Measurements from ENCODE around the gene NEGR1. TPM values are rescaled to one million over a fixed set of nuclear protein-coding genes. Genes with fewer than 3 reads are reported as not detected.

Gene NEGR1
- total and polyA plus RNA-seq, 7 experiments from 2014 or later, result 0.08 to 1.2 TPM; not detected in 5

- intact Hi-C loops (cut with micrococcal nuclease), result no loop called here
- H3K27me3 ChIP-seq (ENCODE audit: control insufficient read depth in 2 of 2, insufficient read depth in 2 of 2, low read length in 2 of 2), result no peaks in the 10 kb centered on the region
- no peak overlapping the region for H3K27ac Mint-ChIP-seq
- no peak overlapping the region for H3K4me3 Mint-ChIP-seq
- H3K4me1 ChIP-seq (ENCODE audit: control insufficient read depth in 2 of 2, insufficient read depth in 2 of 2, low read length in 2 of 2), result no peaks in the 10 kb centered on the region
- no peak overlapping the region for H3K4me3 ChIP-seq (ENCODE audit: low read length)
- H3K9me3 ChIP-seq (ENCODE audit: control insufficient read depth in 2 of 3, low read length in 3 of 3), result no peaks in the 10 kb centered on the region
- no peak overlapping the region for H3K27ac ChIP-seq (ENCODE audit: low read depth, low read length)
- peaks cover 0 to 5% (median 0%) of the 10 kb centered on the region in 11 donors for H3K9me3 Mint-ChIP-seq
- CTCF ChIA-PET, result no interaction called here
- DNase-seq (no peak), ATAC-seq (no peak)
- H3K36me3 Mint-ChIP-seq, result no peaks in the 10 kb centered on the region
- no peaks in the 10 kb centered on the region for H3K27me3 Mint-ChIP-seq
- no peaks in the 10 kb centered on the region for H3K4me1 Mint-ChIP-seq
- no peaks in the 10 kb centered on the region for H3K36me3 ChIP-seq (ENCODE audit: control insufficient read depth in 2 of 3, insufficient read depth in 3 of 3, low read length in 3 of 3)
- POLR2A ChIA-PET, result no interaction called here
These were observed 490.1 kb downstream of the NEGR1 start for GRCh38 chr1:71792264-71792663.

GRCh38 chr1:71788113-71788512, 494.2 kb downstream of the NEGR1 start:
- Mint-ChIP-seq H3K9me3 (peaks cover 0 to 4% (median 0%) of the 10 kb centered on the region in 11 donors), H3K4me3 (no peak overlapping the region), H3K4me1 (no peaks in the 10 kb centered on the region), H3K27me3 (no peaks in the 10 kb centered on the region), H3K27ac (no peak overlapping the region), H3K36me3 (no peaks in the 10 kb centered on the region)
- ChIA-PET CTCF (no interaction called here), POLR2A (no interaction called here)
- H3K4me3 ChIP-seq (ENCODE audit: low read length), result no peak overlapping the region
- no peaks in the 10 kb centered on the region for H3K4me1 ChIP-seq (ENCODE audit: control insufficient read depth in 2 of 2, insufficient read depth in 2 of 2, low read length in 2 of 2)
- no peaks in the 10 kb centered on the region for H3K27me3 ChIP-seq (ENCODE audit: control insufficient read depth in 2 of 2, insufficient read depth in 2 of 2, low read length in 2 of 2)
- H3K27ac ChIP-seq (ENCODE audit: low read depth, low read length), result no peak overlapping the region
- ATAC-seq (no peak), DNase-seq (no peak)
- no peaks in the 10 kb centered on the region for H3K36me3 ChIP-seq (ENCODE audit: control insufficient read depth in 2 of 3, insufficient read depth in 3 of 3, low read length in 3 of 3)
- intact Hi-C loops (cut with micrococcal nuclease), result no loop called here
- no peaks in the 10 kb centered on the region for H3K9me3 ChIP-seq (ENCODE audit: control insufficient read depth in 2 of 3, low read length in 3 of 3)

GRCh38 chr1:71787699-71788098, 494.6 kb downstream of the NEGR1 start:
- intact Hi-C loops (cut with micrococcal nuclease), result no loop called here
- H3K4me1 Mint-ChIP-seq, result no peaks in the 10 kb centered on the region
- H3K36me3 ChIP-seq (ENCODE audit: control insufficient read depth in 2 of 3, insufficient read depth in 3 of 3, low read length in 3 of 3), result no peaks in the 10 kb centered on the region
- no peak overlapping the region for H3K27ac Mint-ChIP-seq
- no peaks in the 10 kb centered on the region for H3K27me3 Mint-ChIP-seq
- H3K4me1 ChIP-seq (ENCODE audit: control insufficient read depth in 2 of 2, insufficient read depth in 2 of 2, low read length in 2 of 2), result no peaks in the 10 kb centered on the region
- no peak overlapping the region for H3K27ac ChIP-seq (ENCODE audit: low read depth, low read length)
- CTCF ChIA-PET, result no interaction called here
- POLR2A ChIA-PET, result no interaction called here
- H3K27me3 ChIP-seq (ENCODE audit: control insufficient read depth in 2 of 2, insufficient read depth in 2 of 2, low read length in 2 of 2), result no peaks in the 10 kb centered on the region
- no peak overlapping the region for H3K4me3 Mint-ChIP-seq
- H3K9me3 Mint-ChIP-seq, result peaks cover 0 to 4% (median 0%) of the 10 kb centered on the region in 11 donors
- DNase-seq (no peak), ATAC-seq (no peak)
- no peaks in the 10 kb centered on the region for H3K9me3 ChIP-seq (ENCODE audit: control insufficient read depth in 2 of 3, low read length in 3 of 3)
- no peaks in the 10 kb centered on the region for H3K36me3 Mint-ChIP-seq
- H3K4me3 ChIP-seq (ENCODE audit: low read length), result no peak overlapping the region

GRCh38 chr1:71786218-71786617, 496.1 kb downstream of the NEGR1 start:
- H3K27ac ChIP-seq (ENCODE audit: low read depth, low read length), result no peak overlapping the region
- H3K4me1 ChIP-seq (ENCODE audit: control insufficient read depth in 2 of 2, insufficient read depth in 2 of 2, low read length in 2 of 2), result no peaks in the 10 kb centered on the region
- H3K27ac Mint-ChIP-seq, result no peak overlapping the region
- H3K27me3 ChIP-seq (ENCODE audit: control insufficient read depth in 2 of 2, insufficient read depth in 2 of 2, low read length in 2 of 2), result no peaks in the 10 kb centered on the region
- H3K4me3 Mint-ChIP-seq, result no peak overlapping the region
- no peak overlapping the region for H3K4me3 ChIP-seq (ENCODE audit: low read length)
- H3K9me3 ChIP-seq (ENCODE audit: control insufficient read depth in 2 of 3, low read length in 3 of 3), result no peaks in the 10 kb centered on the region
- CTCF ChIA-PET, result interaction anchor here (0.7 kb wide), 1 partner anchor 131 kb away, joined by 3 read pairs; no protein-coding TSS in a partner anchor
- peaks cover 0 to 4% (median 0%) of the 10 kb centered on the region in 11 donors for H3K9me3 Mint-ChIP-seq
- H3K36me3 ChIP-seq (ENCODE audit: control insufficient read depth in 2 of 3, insufficient read depth in 3 of 3, low read length in 3 of 3), result no peaks in the 10 kb centered on the region
- DNase-seq (no peak), ATAC-seq (no peak)
- POLR2A ChIA-PET, result no interaction called here
- no peaks in the 10 kb centered on the region for H3K4me1 Mint-ChIP-seq
- intact Hi-C loops (cut with micrococcal nuclease), result no loop called here
- H3K36me3 Mint-ChIP-seq, result no peaks in the 10 kb centered on the region
- H3K27me3 Mint-ChIP-seq, result no peaks in the 10 kb centered on the region

- Histone ChIP-seq H3K27me3 (ENCODE audit: control insufficient read depth in 2 of 2, insufficient read depth in 2 of 2, low read length in 2 of 2) (no peaks in the 10 kb centered on the region), H3K36me3 (ENCODE audit: control insufficient read depth in 2 of 3, insufficient read depth in 3 of 3, low read length in 3 of 3) (no peaks in the 10 kb centered on the region), H3K9me3 (ENCODE audit: control insufficient read depth in 2 of 3, low read length in 3 of 3) (no peaks in the 10 kb centered on the region), H3K4me3 (ENCODE audit: low read length) (no peak overlapping the region), H3K27ac (ENCODE audit: low read depth, low read length) (no peak overlapping the region), H3K4me1 (ENCODE audit: control insufficient read depth in 2 of 2, insufficient read depth in 2 of 2, low read length in 2 of 2) (no peaks in the 10 kb centered on the region)
- ChIA-PET CTCF (no interaction called here), POLR2A (no interaction called here)
- Mint-ChIP-seq H3K4me1 (no peaks in the 10 kb centered on the region), H3K9me3 (peaks cover 0 to 4% (median 0%) of the 10 kb centered on the region in 11 donors), H3K27ac (no peak overlapping the region), H3K27me3 (no peaks in the 10 kb centered on the region), H3K4me3 (no peak overlapping the region), H3K36me3 (no peaks in the 10 kb centered on the region)
- no peak for ATAC-seq
- no peak for DNase-seq
- intact Hi-C loops (cut with micrococcal nuclease), result no loop called here
These were observed 496.9 kb downstream of the NEGR1 start for GRCh38 chr1:71785450-71785849.

- H3K9me3 Mint-ChIP-seq, result peaks cover 0 to 4% (median 0%) of the 10 kb centered on the region in 11 donors
- no peak for DNase-seq
- ChIA-PET POLR2A (no interaction called here), CTCF (no interaction called here)
- Histone ChIP-seq H3K4me3 (ENCODE audit: low read length) (no peak overlapping the region), H3K27ac (ENCODE audit: low read depth, low read length) (no peak overlapping the region), H3K36me3 (ENCODE audit: control insufficient read depth in 2 of 3, insufficient read depth in 3 of 3, low read length in 3 of 3) (no peaks in the 10 kb centered on the region), H3K4me1 (ENCODE audit: control insufficient read depth in 2 of 2, insufficient read depth in 2 of 2, low read length in 2 of 2) (no peaks in the 10 kb centered on the region), H3K27me3 (ENCODE audit: control insufficient read depth in 2 of 2, insufficient read depth in 2 of 2, low read length in 2 of 2) (no peaks in the 10 kb centered on the region), H3K9me3 (ENCODE audit: control insufficient read depth in 2 of 3, low read length in 3 of 3) (no peaks in the 10 kb centered on the region)
- H3K4me3 Mint-ChIP-seq, result no peak overlapping the region
- no peaks in the 10 kb centered on the region for H3K36me3 Mint-ChIP-seq
- H3K27me3 Mint-ChIP-seq, result no peaks in the 10 kb centered on the region
- no peaks in the 10 kb centered on the region for H3K4me1 Mint-ChIP-seq
- H3K27ac Mint-ChIP-seq, result no peak overlapping the region
- intact Hi-C loops (cut with micrococcal nuclease), result no loop called here
- ATAC-seq, result no peak
These were observed 497.3 kb downstream of the NEGR1 start for GRCh38 chr1:71785000-71785399.

GRCh38 chr1:71784241-71784640, 498.1 kb downstream of the NEGR1 start:
- no peak overlapping the region for H3K27ac Mint-ChIP-seq
- Histone ChIP-seq H3K4me1 (ENCODE audit: control insufficient read depth in 2 of 2, insufficient read depth in 2 of 2, low read length in 2 of 2) (no peaks in the 10 kb centered on the region), H3K27ac (ENCODE audit: low read depth, low read length) (no peak overlapping the region), H3K4me3 (ENCODE audit: low read length) (no peak overlapping the region), H3K27me3 (ENCODE audit: control insufficient read depth in 2 of 2, insufficient read depth in 2 of 2, low read length in 2 of 2) (no peaks in the 10 kb centered on the region), H3K36me3 (ENCODE audit: control insufficient read depth in 2 of 3, insufficient read depth in 3 of 3, low read length in 3 of 3) (no peaks in the 10 kb centered on the region), H3K9me3 (ENCODE audit: control insufficient read depth in 2 of 3, low read length in 3 of 3) (no peaks in the 10 kb centered on the region)
- ChIA-PET CTCF (no interaction called here), POLR2A (no interaction called here)
- intact Hi-C loops (cut with micrococcal nuclease), result no loop called here
- H3K36me3 Mint-ChIP-seq, result no peaks in the 10 kb centered on the region
- no peak for DNase-seq
- no peak overlapping the region for H3K4me3 Mint-ChIP-seq
- H3K4me1 Mint-ChIP-seq, result no peaks in the 10 kb centered on the region
- no peaks in the 10 kb centered on the region for H3K27me3 Mint-ChIP-seq
- ATAC-seq, result no peak
- peaks cover 0 to 4% (median 0%) of the 10 kb centered on the region in 11 donors for H3K9me3 Mint-ChIP-seq

Data from naive thymus-derived CD4-positive, alpha-beta T cell (primary cell).